GM19193 (cell line): ENCODE measurements around the gene LRFN4.

Experiments
- POLR2A ChIP-seq: IDR thresholded peaks from 4 replicates; pipeline ENCODE4 v1.6.1; 2011; ENCODE audit not compliant: insufficient read depth, insufficient read length; ENCODE audit errors: extremely low read depth

Gene LRFN4

GRCh38 chr11:66869567-66869870, 12.7 kb downstream of the LRFN4 start:
- TF ChIP-seq POLR2A, result no peak

- no peak for TF ChIP-seq POLR2A
These were observed 13.3 kb downstream of the LRFN4 start for GRCh38 chr11:66870131-66870530.

GRCh38 chr11:66870616-66871520, 14.0 kb downstream of the LRFN4 start:
- TF ChIP-seq POLR2A, result no peak

- no peak for TF ChIP-seq POLR2A
These were observed 14.6 kb downstream of the LRFN4 start for GRCh38 chr11:66871521-66871901.

- no peak for TF ChIP-seq POLR2A
These were observed 17.4 kb downstream of the LRFN4 start for GRCh38 chr11:66874232-66874631.

- no peak for TF ChIP-seq POLR2A
These were observed 18.5 kb downstream of the LRFN4 start for GRCh38 chr11:66875378-66875777.

GRCh38 chr11:66877588-66878385, 20.9 kb downstream of the LRFN4 start:
- no peak for TF ChIP-seq POLR2A

- TF ChIP-seq POLR2A, result no peak
These were observed 21.6 kb downstream of the LRFN4 start for GRCh38 chr11:66878474-66878873.

GRCh38 chr11:66879000-66879399, 22.1 kb downstream of the LRFN4 start:
- no peak for TF ChIP-seq POLR2A

GRCh38 chr11:66879583-66879982, 22.7 kb downstream of the LRFN4 start:
- TF ChIP-seq POLR2A, result no peak

- no peak for TF ChIP-seq POLR2A
These were observed 23.1 kb downstream of the LRFN4 start for GRCh38 chr11:66879999-66880398.

GRCh38 chr11:66880496-66881450, 23.9 kb downstream of the LRFN4 start:
- TF ChIP-seq POLR2A, result no peak

- no peak for TF ChIP-seq POLR2A
These were observed 24.6 kb downstream of the LRFN4 start for GRCh38 chr11:66881451-66881835.

- TF ChIP-seq POLR2A, result no peak
These were observed 25.1 kb downstream of the LRFN4 start for GRCh38 chr11:66881927-66882452.
